Chondrocyte (in vitro differentiated cells): Measurements from ENCODE around the gene DPY19L1. TPM values are rescaled to one million over a fixed set of nuclear protein-coding genes. Genes with fewer than 3 reads are reported as not detected.

ENCODE experiments used
- DNase-seq: peaks from one replicate; pipeline ENCODE4 v3.0.0; 2021; ENCODE audit warnings: mixed read lengths, low spot score
- H3K27ac Mint-ChIP-seq: one replicate; pipeline ENCODE4 v1.8.0; 2021; ENCODE audit warnings: mild to moderate bottlenecking, moderate library complexity, mixed read lengths; ENCODE audit not compliant: unreplicated experiment
- H3K27me3 Mint-ChIP-seq: 2 replicates; pipeline ENCODE4 v1.8.0; 2021; ENCODE audit warnings: low read depth, mixed read lengths
- H3K36me3 Mint-ChIP-seq: 2 replicates; pipeline ENCODE4 v1.8.0; 2021; ENCODE audit warnings: low read depth, mixed read lengths
- H3K4me1 Mint-ChIP-seq: 2 replicates; pipeline ENCODE4 v1.8.0; 2021; ENCODE audit warnings: low read depth, mild to moderate bottlenecking, mixed read lengths
- H3K4me3 Mint-ChIP-seq: one replicate; pipeline ENCODE4 v1.8.0; 2021; ENCODE audit warnings: mild to moderate bottlenecking, moderate library complexity, mixed read lengths; ENCODE audit not compliant: unreplicated experiment
- H3K9me3 Mint-ChIP-seq: 2 replicates; pipeline ENCODE4 v1.8.0; 2021; ENCODE audit warnings: low read depth, mixed read lengths
- total RNA-seq: library from RNA; stranded (reverse); gene quantifications from 3 replicates; pipeline ENCODE4 v1.2.1, GENCODE V29; 2021
- TF ChIP-seq, protein P1 (sequence below): fragments of 200-600 bp; sonication (generic); IDR thresholded peaks from 2 replicates; pipeline ENCODE4 v1.5.0; 2021; ENCODE audit warnings: antibody characterized with exemption, mild to moderate bottlenecking, moderate library complexity

The DPY19L1 gene
- total RNA-seq, 1 donor from 2014 or later = 30.9 TPM

DNA sequence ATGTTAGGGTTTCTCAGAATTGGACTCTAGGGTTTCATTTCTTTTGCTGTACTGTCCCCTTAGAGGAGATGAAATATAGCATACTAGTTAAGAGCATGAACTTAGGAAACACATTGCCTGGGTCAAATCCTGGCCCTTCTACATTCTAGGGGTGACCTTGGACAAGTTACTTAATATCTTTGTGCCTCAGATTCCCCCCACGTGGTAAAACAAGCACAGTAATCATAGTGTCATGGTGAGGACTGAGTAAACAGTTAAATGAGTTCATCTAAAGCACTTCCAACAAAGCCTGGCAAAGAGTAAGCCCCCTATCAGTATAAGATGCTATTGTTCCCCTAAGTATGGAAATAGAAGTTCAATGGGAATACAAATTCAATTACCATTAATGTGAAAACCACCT lies 5.1 kb downstream of the DPY19L1 start:
- no peak overlapping the region for H3K4me3 Mint-ChIP-seq
- TF ChIP-seq, protein P1, sequence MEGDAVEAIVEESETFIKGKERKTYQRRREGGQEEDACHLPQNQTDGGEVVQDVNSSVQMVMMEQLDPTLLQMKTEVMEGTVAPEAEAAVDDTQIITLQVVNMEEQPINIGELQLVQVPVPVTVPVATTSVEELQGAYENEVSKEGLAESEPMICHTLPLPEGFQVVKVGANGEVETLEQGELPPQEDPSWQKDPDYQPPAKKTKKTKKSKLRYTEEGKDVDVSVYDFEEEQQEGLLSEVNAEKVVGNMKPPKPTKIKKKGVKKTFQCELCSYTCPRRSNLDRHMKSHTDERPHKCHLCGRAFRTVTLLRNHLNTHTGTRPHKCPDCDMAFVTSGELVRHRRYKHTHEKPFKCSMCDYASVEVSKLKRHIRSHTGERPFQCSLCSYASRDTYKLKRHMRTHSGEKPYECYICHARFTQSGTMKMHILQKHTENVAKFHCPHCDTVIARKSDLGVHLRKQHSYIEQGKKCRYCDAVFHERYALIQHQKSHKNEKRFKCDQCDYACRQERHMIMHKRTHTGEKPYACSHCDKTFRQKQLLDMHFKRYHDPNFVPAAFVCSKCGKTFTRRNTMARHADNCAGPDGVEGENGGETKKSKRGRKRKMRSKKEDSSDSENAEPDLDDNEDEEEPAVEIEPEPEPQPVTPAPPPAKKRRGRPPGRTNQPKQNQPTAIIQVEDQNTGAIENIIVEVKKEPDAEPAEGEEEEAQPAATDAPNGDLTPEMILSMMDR = no peak
- H3K4me1 Mint-ChIP-seq = peaks cover 27% of the 10 kb centered on the region
- no peaks in the 10 kb centered on the region for H3K9me3 Mint-ChIP-seq
- no peaks in the 10 kb centered on the region for H3K36me3 Mint-ChIP-seq
- H3K27ac Mint-ChIP-seq = no peak overlapping the region
- no peak for DNase-seq
- no peaks in the 10 kb centered on the region for H3K27me3 Mint-ChIP-seq

DNA sequence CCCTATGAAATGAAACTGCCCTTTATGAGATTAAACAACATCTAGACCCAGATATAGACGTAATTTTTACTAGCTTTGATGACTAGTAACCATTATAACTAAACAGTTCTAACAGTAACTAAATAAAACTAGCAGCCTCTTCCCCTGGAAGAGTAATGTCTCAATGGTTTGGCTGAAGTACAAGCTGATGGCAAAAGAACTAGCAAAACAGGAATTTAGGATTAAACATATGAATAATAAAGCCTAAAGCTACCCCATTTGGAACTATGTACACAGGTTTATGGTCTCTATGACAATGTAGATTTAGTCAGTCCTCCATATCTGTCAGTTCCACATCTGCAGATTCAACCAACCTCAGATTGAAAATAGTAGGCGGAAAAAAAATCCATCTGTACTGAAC lies 6.4 kb downstream of the DPY19L1 start:
- no peaks in the 10 kb centered on the region for H3K27me3 Mint-ChIP-seq
- H3K36me3 Mint-ChIP-seq = no peaks in the 10 kb centered on the region
- H3K4me3 Mint-ChIP-seq = no peak overlapping the region
- TF ChIP-seq, protein P1 = no peak
- no peak for DNase-seq
- no peaks in the 10 kb centered on the region for H3K9me3 Mint-ChIP-seq
- no peak overlapping the region for H3K27ac Mint-ChIP-seq
- H3K4me1 Mint-ChIP-seq = peaks cover 28% of the 10 kb centered on the region

DNA sequence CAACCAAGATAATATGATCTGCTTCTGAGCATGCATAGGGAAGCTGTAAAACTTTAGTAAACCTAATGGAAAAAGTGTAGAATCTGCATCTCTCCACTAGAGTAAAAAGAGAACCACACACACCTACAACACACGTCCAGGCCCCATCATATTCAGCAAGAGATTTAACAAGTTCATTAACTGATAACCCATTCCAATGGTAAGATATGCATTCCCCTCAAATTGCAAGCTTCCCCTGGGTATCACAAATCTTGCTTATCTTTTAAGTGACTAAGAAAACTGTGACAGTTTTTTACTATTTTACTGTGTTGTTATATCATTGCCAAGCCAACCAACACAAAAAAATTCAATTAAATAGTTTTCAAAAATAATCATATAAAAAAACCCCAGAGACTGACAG lies 8.0 kb downstream of the DPY19L1 start:
- H3K27me3 Mint-ChIP-seq = no peaks in the 10 kb centered on the region
- DNase-seq = no peak
- no peak overlapping the region for H3K4me3 Mint-ChIP-seq
- no peaks in the 10 kb centered on the region for H3K9me3 Mint-ChIP-seq
- H3K36me3 Mint-ChIP-seq = no peaks in the 10 kb centered on the region
- no peak overlapping the region for H3K27ac Mint-ChIP-seq
- TF ChIP-seq, protein P1 = no peak
- H3K4me1 Mint-ChIP-seq = peaks cover 24% of the 10 kb centered on the region

DNA sequence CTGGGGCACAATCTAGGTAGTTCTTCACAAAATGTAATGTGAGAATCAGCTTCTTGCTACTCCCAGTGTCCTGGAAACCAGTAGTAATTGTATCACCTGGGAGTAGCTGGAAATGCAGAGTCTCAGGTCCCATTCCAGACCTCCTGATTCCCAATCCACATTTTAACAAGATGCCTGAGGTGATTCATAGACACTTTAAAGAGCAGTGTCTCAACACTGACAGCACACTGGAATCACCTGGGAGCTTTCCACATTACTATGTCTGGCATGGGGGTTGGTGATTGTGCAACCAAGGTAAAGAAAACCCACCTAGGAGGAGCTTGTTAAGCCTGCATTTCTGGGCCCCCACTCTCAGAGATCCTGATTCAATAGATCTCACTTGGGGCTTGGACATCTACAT lies 11.1 kb downstream of the DPY19L1 start:
- no peak for DNase-seq
- Mint-ChIP-seq H3K9me3 (no peaks in the 10 kb centered on the region), H3K36me3 (no peaks in the 10 kb centered on the region), H3K27me3 (no peaks in the 10 kb centered on the region), H3K27ac (no peak overlapping the region), H3K4me3 (no peak overlapping the region), H3K4me1 (peaks cover 18% of the 10 kb centered on the region)
- TF ChIP-seq, protein P1 = no peak

DNA sequence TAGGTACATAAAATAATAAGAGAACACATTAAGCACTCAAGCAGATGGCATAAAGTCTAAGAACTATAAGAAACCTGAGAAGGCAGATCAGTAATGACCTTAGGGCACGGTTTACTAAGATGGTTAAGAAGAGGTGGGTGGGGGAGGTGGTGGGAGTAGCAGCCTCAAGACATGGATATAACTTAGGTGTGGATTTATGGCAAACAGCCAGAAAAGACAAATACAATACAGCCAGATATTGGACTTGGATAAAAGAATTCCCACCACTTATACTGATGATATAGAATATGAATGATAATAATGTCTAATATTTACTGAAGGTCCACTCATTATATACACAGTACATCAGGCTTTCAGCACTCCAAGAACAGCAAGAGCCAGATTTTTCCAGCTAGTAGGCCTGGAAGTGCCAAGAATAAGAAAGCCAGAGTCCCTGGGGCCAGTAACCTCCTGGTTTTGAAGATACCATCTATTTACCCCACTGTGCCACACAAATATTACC lies 11.9 kb downstream of the DPY19L1 start:
- H3K9me3 Mint-ChIP-seq = no peaks in the 10 kb centered on the region
- peak overlapping the region; percentile 20 for H3K27ac Mint-ChIP-seq
- TF ChIP-seq, protein P1 = no peak
- H3K36me3 Mint-ChIP-seq = no peaks in the 10 kb centered on the region
- peaks cover 18% of the 10 kb centered on the region for H3K4me1 Mint-ChIP-seq
- DNase-seq = no peak
- no peaks in the 10 kb centered on the region for H3K27me3 Mint-ChIP-seq
- H3K4me3 Mint-ChIP-seq = no peak overlapping the region
